WTC11 (cell line): ENCODE measurements around the gene LTBP2. TPM values are rescaled to one million over a fixed set of nuclear protein-coding genes. Genes with fewer than 3 reads are reported as not detected.

Experiments
- ATAC-seq: fragments of 200-7000 bp; cut with Tn5 transposase; 2 replicates; pipeline ENCODE4 v1.10.0; 2021; ENCODE audit warnings: mild to moderate bottlenecking, moderate library complexity
- CTCF ChIA-PET: fragments of 300-600 bp; sonication (Branson Sonifier 250); formaldehyde crosslinking; loops from one replicate; lab custom pipeline; 2021; ENCODE audit warnings: antibody characterized with exemption; lab: Charles Lee
- POLR2A ChIA-PET: fragments of 350-600 bp; sonication (Branson Sonifier 250); formaldehyde crosslinking; loops from one replicate; lab custom pipeline; 2021; ENCODE audit warnings: antibody characterized with exemption; lab: Charles Lee
- DNase-seq: peaks from one replicate; pipeline ENCODE4 v3.0.0; 2021; ENCODE audit warnings: low spot score
- H3K27ac Mint-ChIP-seq: 2 replicates; pipeline ENCODE4 v1.8.0; 2021; ENCODE audit warnings: mixed read lengths
- H3K27me3 Mint-ChIP-seq: 2 replicates; pipeline ENCODE4 v1.8.0; 2021; ENCODE audit warnings: low read depth, mild to moderate bottlenecking, moderate library complexity, mixed read lengths
- H3K36me3 Mint-ChIP-seq: 2 replicates; pipeline ENCODE4 v1.8.0; 2021; ENCODE audit warnings: mixed read lengths
- H3K4me1 Mint-ChIP-seq: 2 replicates; pipeline ENCODE4 v1.8.0; 2022; ENCODE audit warnings: mixed read lengths
- H3K4me3 Mint-ChIP-seq: 2 replicates; pipeline ENCODE4 v1.8.0; 2021; ENCODE audit warnings: mild to moderate bottlenecking, moderate library complexity, mixed read lengths
- H3K9me3 Mint-ChIP-seq: 2 replicates; pipeline ENCODE4 v1.8.0; 2021; ENCODE audit warnings: mixed read lengths
- E2F1 ChIP-seq: sonication (generic); formaldehyde crosslinking; IDR thresholded peaks from 2 replicates; pipeline ENCODE4 v1.8.0; 2022; ENCODE audit warnings: mild to moderate bottlenecking, missing genetic modification reagents
- ERG ChIP-seq: fragments of 250-450 bp; sonication (Bioruptor Pico); IDR thresholded peaks from 2 replicates; pipeline ENCODE4 v1.8.0; 2021; ENCODE audit warnings: mild to moderate bottlenecking
- FOXP1 ChIP-seq: sonication (generic); formaldehyde crosslinking; IDR thresholded peaks from 2 replicates; pipeline ENCODE4 v1.8.0; 2022; ENCODE audit warnings: missing genetic modification reagents, mild to moderate bottlenecking, moderate library complexity, borderline replicate concordance
- GTF2I ChIP-seq: fragments of 250-450 bp; sonication (Bioruptor Pico); conservative IDR thresholded peaks from 2 replicates; pipeline ENCODE4 v1.4.0; 2021; ENCODE audit warnings: mild to moderate bottlenecking
- NR1H2 ChIP-seq: sonication (generic); formaldehyde crosslinking; IDR thresholded peaks from 2 replicates; pipeline ENCODE4 v1.9.0; 2021; ENCODE audit warnings: mild to moderate bottlenecking, moderate library complexity, missing genetic modification reagents
- NR2C2 ChIP-seq: sonication (generic); formaldehyde crosslinking; IDR thresholded peaks from 2 replicates; pipeline ENCODE4 v1.8.0; 2022; ENCODE audit warnings: mild to moderate bottlenecking, missing genetic modification reagents
- SMAD3 ChIP-seq: sonication (generic); formaldehyde crosslinking; IDR thresholded peaks from 2 replicates; pipeline ENCODE4 v1.8.0; 2022; ENCODE audit warnings: missing genetic modification reagents, mild to moderate bottlenecking, borderline replicate concordance
- SP1 ChIP-seq: sonication (generic); formaldehyde crosslinking; conservative IDR thresholded peaks from 2 replicates; pipeline ENCODE4 v1.8.1; 2022; ENCODE audit warnings: missing genetic modification reagents
- TEAD1 ChIP-seq: sonication (generic); formaldehyde crosslinking; IDR thresholded peaks from 2 replicates; pipeline ENCODE4 v1.8.0; 2022; ENCODE audit warnings: mild to moderate bottlenecking, missing genetic modification reagents
- ZBTB21 ChIP-seq: sonication (generic); formaldehyde crosslinking; IDR thresholded peaks from 2 replicates; pipeline ENCODE4 v1.8.1; 2023; ENCODE audit warnings: mild to moderate bottlenecking, missing genetic modification reagents, borderline replicate concordance
- ZNF416 ChIP-seq: fragments of 250-450 bp; sonication (Bioruptor Pico); IDR thresholded peaks from 2 replicates; pipeline ENCODE4 v1.9.0; 2021; ENCODE audit warnings: mild to moderate bottlenecking, inconsistent platforms
- ZNF532 ChIP-seq: fragments of 250-450 bp; sonication (Bioruptor Pico); IDR thresholded peaks from 2 replicates; pipeline ENCODE4 v1.9.0; 2021; ENCODE audit warnings: mild to moderate bottlenecking, borderline replicate concordance
- total RNA-seq: library from RNA; stranded (reverse); gene quantifications from 3 replicates; pipeline ENCODE4 v1.2.3, GENCODE V29; 2021
- TF ChIP-seq, protein P1 (sequence below): sonication (generic); formaldehyde crosslinking; conservative IDR thresholded peaks from 2 replicates; pipeline ENCODE4 v1.8.1; 2023; ENCODE audit warnings: mild to moderate bottlenecking, low read depth, missing genetic modification reagents, moderate library complexity

Gene LTBP2
- total RNA-seq, 1 experiment from 2014 or later = 1.2 TPM

- TF ChIP-seq NR1H2 = no peak
- no peak for TF ChIP-seq ZBTB21
- no peak for TF ChIP-seq SMAD3 (CRISPR knock-in tag)
- TF ChIP-seq, all 79 proteins: peak for 0
Measured at GRCh38 chr14:74570696-74571095, 41.3 kb downstream of the LTBP2 start (continued).

GRCh38 chr14:74569806-74570591, 42.0 kb downstream of the LTBP2 start:
- H3K27ac Mint-ChIP-seq = peak overlapping the region; percentile 4; the same call in 1 of the 2 replicates
- no peak for TF ChIP-seq E2F1
- no peaks in the 10 kb centered on the region for H3K27me3 Mint-ChIP-seq
- no peak for ATAC-seq
- CTCF ChIA-PET = interaction anchor here (1.1 to 7.1 kb wide), 6 partner anchors 17 to 291 kb away, joined by 3 to 110 read pairs (median 4); partner anchors contain the start of gene LTBP2
- DNase-seq = no peak
- H3K4me1 Mint-ChIP-seq = peaks cover 28% of the 10 kb centered on the region
- no peaks in the 10 kb centered on the region for H3K9me3 Mint-ChIP-seq
- POLR2A ChIA-PET = interaction anchor here (0.6 kb wide), 2 partner anchors 27 to 483 kb away, joined by 3 read pairs; no protein-coding TSS in a partner anchor
- no peaks in the 10 kb centered on the region for H3K36me3 Mint-ChIP-seq
- no peak overlapping the region for H3K4me3 Mint-ChIP-seq

- ATAC-seq (no peak), DNase-seq (no peak)
- POLR2A ChIA-PET = interaction anchor here (0.6 kb wide), 1 partner anchor 482 kb away, joined by 3 read pairs; no protein-coding TSS in a partner anchor
- CTCF ChIA-PET = interaction anchor here (1.1 to 7.1 kb wide), 4 partner anchors 17 to 61 kb away, joined by 3 to 110 read pairs (median 5); partner anchors contain the start of gene LTBP2
- Mint-ChIP-seq H3K36me3 (no peaks in the 10 kb centered on the region), H3K27ac (no peak overlapping the region), H3K27me3 (no peaks in the 10 kb centered on the region), H3K4me1 (peaks cover 22% of the 10 kb centered on the region), H3K9me3 (no peaks in the 10 kb centered on the region), H3K4me3 (no peak overlapping the region)
- TF ChIP-seq, protein P1, sequence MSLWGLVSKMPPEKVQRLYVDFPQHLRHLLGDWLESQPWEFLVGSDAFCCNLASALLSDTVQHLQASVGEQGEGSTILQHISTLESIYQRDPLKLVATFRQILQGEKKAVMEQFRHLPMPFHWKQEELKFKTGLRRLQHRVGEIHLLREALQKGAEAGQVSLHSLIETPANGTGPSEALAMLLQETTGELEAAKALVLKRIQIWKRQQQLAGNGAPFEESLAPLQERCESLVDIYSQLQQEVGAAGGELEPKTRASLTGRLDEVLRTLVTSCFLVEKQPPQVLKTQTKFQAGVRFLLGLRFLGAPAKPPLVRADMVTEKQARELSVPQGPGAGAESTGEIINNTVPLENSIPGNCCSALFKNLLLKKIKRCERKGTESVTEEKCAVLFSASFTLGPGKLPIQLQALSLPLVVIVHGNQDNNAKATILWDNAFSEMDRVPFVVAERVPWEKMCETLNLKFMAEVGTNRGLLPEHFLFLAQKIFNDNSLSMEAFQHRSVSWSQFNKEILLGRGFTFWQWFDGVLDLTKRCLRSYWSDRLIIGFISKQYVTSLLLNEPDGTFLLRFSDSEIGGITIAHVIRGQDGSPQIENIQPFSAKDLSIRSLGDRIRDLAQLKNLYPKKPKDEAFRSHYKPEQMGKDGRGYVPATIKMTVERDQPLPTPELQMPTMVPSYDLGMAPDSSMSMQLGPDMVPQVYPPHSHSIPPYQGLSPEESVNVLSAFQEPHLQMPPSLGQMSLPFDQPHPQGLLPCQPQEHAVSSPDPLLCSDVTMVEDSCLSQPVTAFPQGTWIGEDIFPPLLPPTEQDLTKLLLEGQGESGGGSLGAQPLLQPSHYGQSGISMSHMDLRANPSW = no peak
- TF ChIP-seq GTF2I (CRISPR knock-in tag) = no peak
- no peak for TF ChIP-seq ERG (CRISPR knock-in tag)
- TF ChIP-seq ZNF416 = no peak
- no peak for TF ChIP-seq TEAD1 (CRISPR knock-in tag)
- TF ChIP-seq NR1H2 = no peak
- no peak for TF ChIP-seq FOXP1 (CRISPR knock-in tag)
- TF ChIP-seq ZNF532 (CRISPR knock-in tag) = no peak
- TF ChIP-seq NR2C2 (CRISPR knock-in tag) = no peak
- no peak for TF ChIP-seq SP1 (CRISPR knock-in tag)
Measured at GRCh38 chr14:74569387-74569786, 42.6 kb downstream of the LTBP2 start.
